Mesendoderm (in vitro differentiated cells): ENCODE results near the gene SLC16A3.

Source experiments
- DNase-seq: peaks from one replicate; pipeline ENCODE4 v3.0.0; 2013
- H2AK5ac ChIP-seq: 2 replicates; pipeline ENCODE4 v1.6.1; 2013; ENCODE audit warnings: low read length, inconsistent platforms
- H2BK120ac ChIP-seq: 2 replicates; pipeline ENCODE4 v1.6.1; 2013; ENCODE audit warnings: low read depth, mild to moderate bottlenecking, low read length, moderate library complexity, mixed read lengths
- H2BK15ac ChIP-seq: replicated peaks from 2 replicates; pipeline ENCODE4 v1.6.1; 2013; ENCODE audit warnings: low read depth, mild to moderate bottlenecking, moderate library complexity
- H2BK5ac ChIP-seq: 2 replicates; pipeline ENCODE4 v1.6.1; 2013; ENCODE audit warnings: low read length, inconsistent platforms
- H3K18ac ChIP-seq: 2 replicates; pipeline ENCODE4 v1.6.1; 2013; ENCODE audit warnings: mild to moderate bottlenecking, low read length, mixed read lengths
- H3K23ac ChIP-seq: one replicate; pipeline ENCODE4 v1.6.1; 2013; ENCODE audit warnings: low read length
- H3K27ac ChIP-seq: 2 replicates; pipeline ENCODE4 v1.5.1; 2013; ENCODE audit warnings: low read depth, mild to moderate bottlenecking, inconsistent platforms, low read length, moderate library complexity
- H3K27me3 ChIP-seq: 2 replicates; pipeline ENCODE4 v1.6.1; 2013; ENCODE audit warnings: low read length, control low read depth, mild to moderate bottlenecking, inconsistent platforms; ENCODE audit not compliant: insufficient read depth, poor library complexity
- H3K36me3 ChIP-seq: 2 replicates; pipeline ENCODE4 v1.6.1; 2013; ENCODE audit warnings: low read length, inconsistent platforms; ENCODE audit not compliant: control insufficient read depth, insufficient read depth
- H3K4ac ChIP-seq: one replicate; pipeline ENCODE4 v1.6.1; 2013; ENCODE audit warnings: low read depth, mild to moderate bottlenecking, low read length, moderate library complexity
- H3K4me1 ChIP-seq: 2 replicates; pipeline ENCODE4 v1.6.1; 2013; ENCODE audit warnings: low read depth, low read length, inconsistent platforms; ENCODE audit not compliant: control insufficient read depth
- H3K4me2 ChIP-seq: 2 replicates; pipeline ENCODE4 v1.6.1; 2013; ENCODE audit warnings: low read length
- H3K4me3 ChIP-seq: 2 replicates; pipeline ENCODE4 v1.5.1; 2013; ENCODE audit warnings: mild to moderate bottlenecking, low read length
- H3K56ac ChIP-seq: one replicate; pipeline ENCODE4 v1.6.1; 2013; ENCODE audit warnings: low read length
- H3K79me1 ChIP-seq: 2 replicates; pipeline ENCODE4 v1.6.1; 2013; ENCODE audit warnings: low read length, inconsistent platforms
- H3K79me2 ChIP-seq: 2 replicates; pipeline ENCODE4 v1.6.1; 2013; ENCODE audit warnings: mild to moderate bottlenecking, low read length; ENCODE audit not compliant: control insufficient read depth, insufficient read depth
- H3K9ac ChIP-seq: 2 replicates; pipeline ENCODE4 v1.6.1; 2013; ENCODE audit warnings: low read length, inconsistent platforms
- H4K5ac ChIP-seq: one replicate; pipeline ENCODE4 v1.6.1; 2013; ENCODE audit warnings: low read length
- H4K8ac ChIP-seq: one replicate; pipeline ENCODE4 v1.6.1; 2013; ENCODE audit warnings: low read depth, mild to moderate bottlenecking, control low read depth, low read length, moderate library complexity
- WGBS: extraction: QIAGEN DNeasy Blood & Tissue Kit; methylation state at CpG from one replicate; pipeline ENCODE4 v1.1.7; 2013; ENCODE audit warnings: low lambda C conversion rate, missing lambda C conversion rate; ENCODE audit not compliant: insufficient coverage; ENCODE audit errors: extremely low coverage; 5-methylcytosine and 5-hydroxymethylcytosine counted together

Gene SLC16A3

DNA sequence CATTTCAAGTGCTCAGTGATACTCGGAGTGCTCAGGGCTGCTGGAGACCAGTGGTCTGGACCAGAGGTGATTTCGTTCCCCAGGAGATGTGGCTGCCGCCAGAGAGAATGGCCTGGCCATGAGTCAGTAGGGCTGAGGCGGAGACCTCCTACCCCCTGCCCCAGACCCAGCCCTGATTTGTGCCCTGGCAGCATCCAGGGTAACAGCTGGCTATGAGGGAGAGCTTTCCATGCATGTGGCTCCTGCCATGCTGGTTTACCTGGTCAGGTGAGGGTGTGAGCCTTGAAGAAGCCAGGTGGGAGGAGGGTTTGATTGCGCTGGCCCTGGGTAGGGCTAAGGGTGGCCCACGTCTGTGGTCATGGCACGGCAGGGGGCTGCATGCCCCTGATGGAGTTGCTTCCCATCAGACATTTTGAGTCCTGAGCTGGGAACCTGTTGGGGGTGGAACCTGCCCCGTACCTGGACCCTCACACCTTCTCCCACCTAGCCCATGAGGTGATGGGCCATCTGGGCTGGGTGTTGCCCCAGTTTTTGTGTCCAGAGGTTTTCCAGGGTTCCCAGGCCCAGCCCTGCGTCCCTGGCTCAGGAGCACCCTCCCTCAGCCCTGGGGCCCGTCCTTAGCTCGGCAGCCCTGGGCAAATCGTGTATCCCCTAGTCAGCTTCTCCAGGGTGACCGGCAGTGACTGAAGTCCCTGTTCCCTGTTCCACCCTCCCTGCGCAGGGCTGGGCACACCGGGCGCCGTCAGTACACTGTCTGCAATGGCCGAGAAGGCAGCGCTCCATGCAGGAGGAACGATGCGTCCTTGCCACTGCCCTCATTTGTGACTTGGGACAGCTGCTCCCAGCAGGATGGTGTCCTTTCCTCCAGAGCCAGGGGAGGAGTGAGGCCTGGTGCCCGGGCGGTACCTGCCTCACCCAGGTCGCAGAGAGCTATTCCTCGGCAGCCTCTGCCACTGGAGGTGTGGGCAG is 53.7 kb downstream of the SLC16A3 start:
- no peak overlapping the region for H3K4me2 ChIP-seq
- H3K23ac ChIP-seq: no peak overlapping the region
- H3K18ac ChIP-seq: no peak overlapping the region
- no peak overlapping the region for H2BK15ac ChIP-seq
- no peak overlapping the region for H4K8ac ChIP-seq
- no peaks in the 10 kb centered on the region for H3K27me3 ChIP-seq
- H3K4me1 ChIP-seq: peaks cover 3% of the 10 kb centered on the region
- H3K4me3 ChIP-seq: no peak overlapping the region
- H2BK120ac ChIP-seq: no peak overlapping the region
- no peaks in the 10 kb centered on the region for H3K79me1 ChIP-seq
- H3K36me3 ChIP-seq: no peaks in the 10 kb centered on the region
- no peak overlapping the region for H3K9ac ChIP-seq
- WGBS: no CpG with 5 or more reads among the region's 25 CpGs
- no peak overlapping the region for H3K56ac ChIP-seq
- H4K5ac ChIP-seq: no peak overlapping the region
- H3K79me2 ChIP-seq: no peaks in the 10 kb centered on the region
- H3K27ac ChIP-seq: no peak overlapping the region
- no peak overlapping the region for H2AK5ac ChIP-seq
- no peak overlapping the region for H2BK5ac ChIP-seq
- no peak overlapping the region for H3K4ac ChIP-seq
- DNase-seq: no peak

DNA sequence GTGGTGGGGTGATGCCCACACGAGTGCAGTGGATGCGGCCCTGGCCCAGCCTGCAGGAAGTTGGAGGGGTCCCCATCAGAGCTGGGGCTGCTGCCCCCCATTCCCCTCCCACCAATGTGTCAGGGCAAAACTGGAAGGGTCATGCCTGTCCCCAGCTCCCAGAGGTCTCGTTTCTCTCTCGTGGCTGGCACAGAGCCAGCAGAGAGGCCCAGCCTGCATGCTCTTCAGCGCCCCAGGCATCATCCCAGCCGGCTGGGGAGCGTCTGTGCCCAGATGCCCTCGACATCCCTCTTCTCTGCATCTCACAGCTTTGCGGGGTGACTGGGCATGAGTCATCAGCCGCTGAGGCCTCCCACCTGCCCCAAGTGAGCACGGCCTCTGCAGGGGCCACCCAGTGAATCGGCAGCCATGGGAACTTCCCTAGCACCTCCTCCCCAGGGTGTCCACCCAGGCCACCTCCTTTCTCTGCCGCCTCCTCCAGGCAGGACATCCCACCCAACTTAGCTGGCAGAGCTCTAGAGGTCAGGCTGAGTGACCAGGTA is 54.4 kb downstream of the SLC16A3 start:
- H2AK5ac ChIP-seq: no peak overlapping the region
- H3K56ac ChIP-seq: no peak overlapping the region
- no peak overlapping the region for H3K4me3 ChIP-seq
- WGBS: no CpG with 5 or more reads among the region's 13 CpGs
- H2BK15ac ChIP-seq: no peak overlapping the region
- no peaks in the 10 kb centered on the region for H3K36me3 ChIP-seq
- no peak overlapping the region for H3K9ac ChIP-seq
- H3K23ac ChIP-seq: no peak overlapping the region
- no peaks in the 10 kb centered on the region for H3K79me2 ChIP-seq
- DNase-seq: no peak
- H3K4ac ChIP-seq: no peak overlapping the region
- no peaks in the 10 kb centered on the region for H3K79me1 ChIP-seq
- H3K4me2 ChIP-seq: no peak overlapping the region
- no peaks in the 10 kb centered on the region for H3K27me3 ChIP-seq
- H2BK120ac ChIP-seq: no peak overlapping the region
- no peak overlapping the region for H2BK5ac ChIP-seq
- no peak overlapping the region for H3K18ac ChIP-seq
- peaks cover under 1% of the 10 kb centered on the region for H3K4me1 ChIP-seq
- no peak overlapping the region for H4K8ac ChIP-seq
- H4K5ac ChIP-seq: no peak overlapping the region
- no peak overlapping the region for H3K27ac ChIP-seq

DNA sequence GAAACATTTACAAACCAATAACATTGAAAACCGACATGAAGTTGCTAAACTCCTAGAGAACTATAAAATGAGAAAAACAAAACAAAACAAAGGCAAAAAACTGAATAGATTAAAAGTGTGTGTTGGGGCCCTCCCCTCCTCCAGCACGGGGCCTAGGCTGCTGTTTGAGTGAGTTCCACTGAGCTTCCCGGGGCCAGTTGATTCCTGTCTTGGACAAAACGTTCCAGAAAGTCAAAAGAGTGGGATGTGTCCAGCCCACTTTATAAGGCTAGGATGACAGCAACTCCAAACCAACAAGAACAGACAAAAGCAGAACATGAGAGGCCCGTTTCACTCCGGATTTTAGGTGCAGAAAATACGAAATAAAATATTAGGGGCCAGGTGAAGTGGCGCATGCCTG is 56.3 kb downstream of the SLC16A3 start:
- no peak overlapping the region for H3K4ac ChIP-seq
- H3K4me2 ChIP-seq: no peak overlapping the region
- H2AK5ac ChIP-seq: no peak overlapping the region
- no peak overlapping the region for H2BK5ac ChIP-seq
- H3K79me1 ChIP-seq: no peaks in the 10 kb centered on the region
- H4K5ac ChIP-seq: no peak overlapping the region
- DNase-seq: no peak
- no peaks in the 10 kb centered on the region for H3K36me3 ChIP-seq
- no peak overlapping the region for H3K27ac ChIP-seq
- H3K79me2 ChIP-seq: no peaks in the 10 kb centered on the region
- no peak overlapping the region for H2BK15ac ChIP-seq
- no peak overlapping the region for H3K56ac ChIP-seq
- H3K9ac ChIP-seq: no peak overlapping the region
- no peak overlapping the region for H3K4me3 ChIP-seq
- no CpG with 5 or more reads among the region's 8 CpGs for WGBS
- H4K8ac ChIP-seq: no peak overlapping the region
- H3K4me1 ChIP-seq: no peaks in the 10 kb centered on the region
- no peak overlapping the region for H2BK120ac ChIP-seq
- no peaks in the 10 kb centered on the region for H3K27me3 ChIP-seq
- no peak overlapping the region for H3K23ac ChIP-seq
- no peak overlapping the region for H3K18ac ChIP-seq

DNA sequence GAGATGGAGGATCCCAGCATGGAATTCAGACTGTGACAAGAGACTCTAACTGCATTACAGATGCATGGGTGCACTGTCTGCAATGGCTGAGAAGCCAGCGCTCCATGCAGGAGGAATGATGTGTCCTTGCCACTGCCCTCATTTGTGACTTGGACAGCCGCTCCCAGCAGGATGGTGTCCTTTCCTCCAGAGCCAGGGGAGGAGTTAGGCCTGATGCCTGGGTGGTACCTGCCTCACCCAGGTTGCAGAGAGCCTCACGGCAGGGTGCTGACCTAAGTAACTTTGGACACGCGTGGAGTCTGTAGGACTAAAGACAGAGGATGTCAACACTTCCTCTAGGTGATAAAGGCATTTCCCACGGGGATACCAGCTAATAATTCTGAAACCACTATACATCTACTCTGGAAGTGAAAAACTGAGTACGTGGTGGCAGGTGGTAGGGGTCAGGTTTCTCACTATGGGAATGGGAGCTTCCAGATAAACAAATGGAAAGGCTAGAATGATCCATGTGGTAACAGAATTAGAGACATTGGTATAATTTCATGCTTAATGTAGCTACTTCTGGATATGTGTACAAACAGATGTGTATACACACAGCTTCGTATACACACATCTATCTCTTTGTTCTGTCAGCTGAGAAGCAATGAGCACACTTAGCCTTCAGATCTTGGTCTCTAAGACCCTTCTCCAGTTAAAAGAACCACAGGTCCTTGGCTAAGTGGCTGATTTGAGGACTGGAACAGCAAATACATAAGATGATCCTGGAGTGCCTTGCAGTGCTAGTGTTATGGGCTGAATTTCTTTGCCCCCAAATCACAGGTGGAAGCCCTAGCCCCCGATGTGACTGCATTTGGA is 58.4 kb downstream of the SLC16A3 start:
- Histone ChIP-seq H3K56ac (no peak overlapping the region), H2BK120ac (no peak overlapping the region), H3K18ac (no peak overlapping the region), H4K5ac (no peak overlapping the region), H3K4me1 (no peaks in the 10 kb centered on the region), H3K79me1 (no peaks in the 10 kb centered on the region), H2AK5ac (no peak overlapping the region), H3K36me3 (no peaks in the 10 kb centered on the region), H3K4ac (no peak overlapping the region), H2BK5ac (no peak overlapping the region), H3K9ac (no peak overlapping the region), H2BK15ac (no peak overlapping the region), H3K27me3 (no peaks in the 10 kb centered on the region), H3K79me2 (no peaks in the 10 kb centered on the region), H3K23ac (no peak overlapping the region), H3K4me2 (no peak overlapping the region), H3K4me3 (no peak overlapping the region), H4K8ac (no peak overlapping the region), H3K27ac (no peak overlapping the region)
- DNase-seq: no peak
- no CpG with 5 or more reads among the region's 9 CpGs for WGBS

DNA sequence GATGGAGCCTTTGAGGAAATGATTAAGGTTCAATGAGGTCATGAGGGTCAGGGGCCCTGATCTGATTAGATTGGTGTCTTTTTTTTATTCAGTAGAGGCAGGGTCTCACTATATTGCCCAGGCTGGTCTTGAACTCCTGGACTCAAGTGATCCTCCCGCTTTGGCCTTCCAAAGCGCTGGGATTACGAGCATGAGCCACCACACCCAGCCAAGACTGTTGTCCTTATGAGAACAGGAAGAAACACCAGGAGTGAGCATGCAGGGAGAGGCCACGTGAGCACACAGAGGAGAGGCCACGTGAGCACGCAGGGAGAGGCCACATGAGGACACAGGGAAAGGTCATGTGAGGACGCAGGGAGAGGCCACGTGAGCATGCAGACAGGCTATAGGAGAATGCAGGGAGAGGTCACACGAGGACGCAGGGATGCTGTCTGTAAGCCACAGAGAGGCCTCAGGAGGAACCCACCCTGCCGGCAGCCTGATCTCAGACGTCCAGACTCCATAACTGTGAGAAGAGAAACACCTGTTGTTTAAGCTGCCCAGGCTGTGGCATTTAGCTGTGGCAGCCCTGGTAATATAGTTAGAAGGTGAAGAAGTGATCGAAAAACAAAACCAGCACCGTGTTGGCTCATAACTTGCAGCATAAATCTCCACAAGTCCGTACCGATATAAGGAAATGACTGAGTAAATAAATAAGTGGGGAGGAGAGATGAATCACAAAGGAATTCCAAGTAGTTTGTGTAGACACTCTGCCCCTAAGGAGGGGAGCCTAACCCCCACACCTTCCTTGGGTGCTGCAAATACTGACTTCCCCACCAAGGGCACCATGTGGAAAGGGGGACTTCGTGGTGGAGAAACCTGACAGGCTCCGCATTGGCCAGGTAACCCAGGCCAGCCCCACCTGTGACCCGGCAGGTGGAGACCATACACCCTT is 59.3 kb downstream of the SLC16A3 start:
- Histone ChIP-seq H3K18ac (no peak overlapping the region), H3K23ac (no peak overlapping the region), H2BK120ac (no peak overlapping the region), H3K4me2 (no peak overlapping the region), H4K5ac (no peak overlapping the region), H3K27me3 (no peaks in the 10 kb centered on the region), H3K27ac (no peak overlapping the region), H3K79me2 (no peaks in the 10 kb centered on the region), H3K4me1 (no peaks in the 10 kb centered on the region), H3K79me1 (no peaks in the 10 kb centered on the region), H2BK5ac (no peak overlapping the region), H4K8ac (no peak overlapping the region), H2BK15ac (no peak overlapping the region), H3K4me3 (no peak overlapping the region), H3K4ac (no peak overlapping the region), H3K9ac (no peak overlapping the region), H3K36me3 (no peaks in the 10 kb centered on the region), H2AK5ac (no peak overlapping the region), H3K56ac (no peak overlapping the region)
- WGBS: no CpG with 5 or more reads among the region's 19 CpGs
- no peak for DNase-seq
